HCT116 (cell line): ENCODE results near the gene CSF3R. TPM values are rescaled to one million over a fixed set of nuclear protein-coding genes. Genes with fewer than 3 reads are reported as not detected.

Experiments used
- ATAC-seq: fragments of 200-7000 bp; cut with Tn5 transposase; 2 replicates; pipeline ENCODE4 v1.9.1; 2020; ENCODE audit warnings: mild to moderate bottlenecking, moderate library complexity
- BruUV-seq: library from RNA; stranded (reverse); fragments of 400-500 nt; replicated peaks from 2 replicates; lab custom pipeline; 2021; lab: Mats Ljungman, UMichigan
- CTCF ChIA-PET: fragments of 300-600 bp; sonication (Branson Sonifier 250); formaldehyde crosslinking; loops from one replicate; lab custom pipeline; 2021; ENCODE audit warnings: antibody characterized with exemption; lab: Charles Lee
- POLR2A ChIA-PET: fragments of 300-600, 350-600 bp; sonication (Branson Sonifier 250); formaldehyde crosslinking; loops from one replicate; lab custom pipeline; 2021; ENCODE audit warnings: antibody characterized with exemption; lab: Charles Lee
- RAD21 ChIA-PET, 2 experiments: fragments of 300-600 bp; sonication (Branson Sonifier 250); formaldehyde crosslinking; loops; one replicate each; lab custom pipeline; 2023; ENCODE audit warnings: low total read pairs in 2 of 2; ENCODE audit not compliant: uncharacterized antibody in 2 of 2, unreplicated experiment in 2 of 2, low non-redundant PET in 1 of 2; lab: Charles Lee
- DNase-seq: peaks from one replicate; pipeline ENCODE4 v3.0.0-alpha.2; 2010; ENCODE audit warnings: low read depth, low spot score
- H2AFZ ChIP-seq: fragments of 200-600 bp; shearing (Covaris generic), sonication (generic); 2 replicates; pipeline ENCODE4 v1.6.1; 2017; ENCODE audit warnings: low read depth, mixed run types, mixed read lengths, antibody characterized with exemption, low read length; ENCODE audit not compliant: poor library complexity, severe bottlenecking
- H3K27ac ChIP-seq: 2 replicates; pipeline ENCODE4 v1.5.1; 2012; ENCODE audit warnings: low read depth, low read length
- H3K27me3 ChIP-seq: fragments of 200-600 bp; sonication (generic); 2 replicates; pipeline ENCODE4 v1.6.1; 2016; ENCODE audit warnings: mixed run types, low read length, mixed read lengths; ENCODE audit not compliant: insufficient read depth
- H3K36me3 ChIP-seq, 2 experiments: fragments of 200-500 bp in 1 of 2; fragments of 200-600 bp in 1 of 2; sonication (Bioruptor generic) in 1 of 2; sonication (generic) in 1 of 2; 2 replicates each; pipeline versions ENCODE4 v1.5.1 to v1.6.1; 2014 to 2016; ENCODE audit warnings: low read length in 2 of 2, inconsistent platforms in 1 of 2, mixed read lengths in 1 of 2, mixed run types in 1 of 2; ENCODE audit not compliant: insufficient read depth in 2 of 2, control insufficient read depth in 1 of 2
- H3K4me1 ChIP-seq, 2 experiments: fragments of 200-600 bp in 1 of 2; sonication (generic) in 1 of 2; 2 replicates each; pipeline versions ENCODE4 v1.5.1 to v1.6.1; 2012 to 2017; ENCODE audit warnings: low read length in 2 of 2, inconsistent platforms in 1 of 2, mild to moderate bottlenecking in 1 of 2, mixed read lengths in 1 of 2, mixed run types in 1 of 2, moderate library complexity in 1 of 2; ENCODE audit not compliant: insufficient read depth in 2 of 2, control insufficient read depth in 1 of 2
- H3K4me2 ChIP-seq: fragments of 200-600 bp; sonication (generic); 2 replicates; pipeline ENCODE4 v1.6.1; 2017; ENCODE audit warnings: mixed run types, low read length, mixed read lengths
- H3K4me3 ChIP-seq, 2 experiments: fragments of 200-600 bp in 1 of 2; sonication (generic) in 1 of 2; replicated peaks in 1 of 2; 2 replicates each; pipeline ENCODE4 v1.5.1; 2011 to 2016; ENCODE audit warnings: low read length in 2 of 2, control low read depth in 1 of 2, low read depth in 1 of 2, mild to moderate bottlenecking in 1 of 2, mixed read lengths in 1 of 2, mixed run types in 1 of 2
- H3K79me2 ChIP-seq: fragments of 200-600 bp; sonication (generic); 2 replicates; pipeline ENCODE4 v1.6.1; 2017; ENCODE audit warnings: mild to moderate bottlenecking, mixed run types, low read length, moderate library complexity, mixed read lengths; ENCODE audit not compliant: insufficient read depth
- H3K9ac ChIP-seq: fragments of 200-600 bp; sonication (generic); 2 replicates; pipeline ENCODE4 v1.6.1; 2016; ENCODE audit warnings: low read length, mixed read lengths
- H3K9me2 ChIP-seq: fragments of 200-600 bp; sonication (generic), shearing (Covaris generic); 2 replicates; pipeline ENCODE4 v1.6.1; 2017; ENCODE audit warnings: mixed run types, mild to moderate bottlenecking, moderate library complexity; ENCODE audit not compliant: insufficient read depth
- H3K9me3 ChIP-seq, 2 experiments: fragments of 200-500 bp in 1 of 2; fragments of 200-600 bp in 1 of 2; sonication (Bioruptor generic) in 1 of 2; sonication (generic) in 1 of 2; 2 replicates each; pipeline ENCODE4 v1.6.1; 2014 to 2017; ENCODE audit warnings: low read length in 2 of 2, mixed read lengths in 2 of 2, inconsistent platforms in 1 of 2, low read depth in 1 of 2, mild to moderate bottlenecking in 1 of 2, mixed run types in 1 of 2, moderate library complexity in 1 of 2; ENCODE audit not compliant: control insufficient read depth in 1 of 2, insufficient read depth in 1 of 2
- H4K20me1 ChIP-seq: fragments of 200-600 bp; sonication (generic), shearing (Covaris generic); 2 replicates; pipeline ENCODE4 v1.6.1; 2017; ENCODE audit warnings: mixed run types, mild to moderate bottlenecking, moderate library complexity; ENCODE audit not compliant: insufficient read depth
- CEBPB ChIP-seq: IDR thresholded peaks from 2 replicates; pipeline ENCODE4 v1.6.1; 2012; ENCODE audit warnings: low read depth
- ELF1 ChIP-seq: IDR thresholded peaks from 2 replicates; pipeline ENCODE4 v1.6.1; 2012; ENCODE audit warnings: low read depth, borderline replicate concordance
- EZH2phosphoT487 ChIP-seq: fragments of 200-600 bp; IDR thresholded peaks from 2 replicates; pipeline ENCODE4 v1.6.1; 2018; ENCODE audit warnings: antibody characterized with exemption, borderline replicate concordance
- FOSL1 ChIP-seq: IDR thresholded peaks from 2 replicates; pipeline ENCODE4 v1.6.1; 2012; ENCODE audit warnings: low read depth
- JUND ChIP-seq: IDR thresholded peaks from 2 replicates; pipeline ENCODE4 v1.6.1; 2012
- POLR2A ChIP-seq: IDR thresholded peaks from 2 replicates; pipeline ENCODE4 v1.7.0; 2011; ENCODE audit warnings: borderline replicate concordance; ENCODE audit not compliant: insufficient read depth, insufficient read length; ENCODE audit errors: extremely low read depth
- SIN3A ChIP-seq: IDR thresholded peaks from 2 replicates; pipeline ENCODE4 v1.6.1; 2012; ENCODE audit warnings: low read depth
- SP1 ChIP-seq: IDR thresholded peaks from 2 replicates; pipeline ENCODE4 v1.6.1; 2012; ENCODE audit warnings: low read depth
- SRF ChIP-seq: IDR thresholded peaks from 2 replicates; pipeline ENCODE4 v1.6.1; 2012; ENCODE audit warnings: low read depth
- TCF7L2 ChIP-seq: IDR thresholded peaks from 2 replicates; pipeline ENCODE4 v1.7.0; 2011; ENCODE audit warnings: borderline replicate concordance, inconsistent platforms; ENCODE audit not compliant: insufficient read depth, insufficient read length; ENCODE audit errors: extremely low read depth
- YY1 ChIP-seq: IDR thresholded peaks from 2 replicates; pipeline ENCODE4 v1.6.1; 2011; ENCODE audit warnings: low read length, low read depth, moderate library complexity, mild to moderate bottlenecking; ENCODE audit not compliant: insufficient replicate concordance; ENCODE audit errors: extremely low read depth
- ZFX ChIP-seq: fragments of 450-650 bp; IDR thresholded peaks from 2 replicates; pipeline ENCODE4 v1.6.1; 2017
- intact Hi-C: fragments of 100-400 bp; cut with micrococcal nuclease; formaldehyde crosslinking; loops from 2 replicates; pipeline ENCODE4 v1.10.0; 2022
- total RNA-seq: library from RNA; stranded (reverse); gene quantifications from one replicate; pipeline ENCODE4 v1.2.1, GENCODE V29; 2021; ENCODE audit not compliant: unreplicated experiment
- TF ChIP-seq, protein P1 (sequence below): IDR thresholded peaks from 2 replicates; pipeline ENCODE4 v1.6.1; 2012; ENCODE audit warnings: low read depth

The CSF3R gene
- total RNA-seq, 1 experiment from 2014 or later: 0.32 TPM

- intact Hi-C loops: no loop called here
- no peak overlapping the region for H3K9ac ChIP-seq
- no peaks in the 10 kb centered on the region for H3K36me3 ChIP-seq
- H2AFZ ChIP-seq: no peak overlapping the region
- H3K27me3 ChIP-seq: peaks cover 17% of the 10 kb centered on the region
- no peak overlapping the region for H3K4me2 ChIP-seq
- BruUV-seq: no TSS peak
- CTCF ChIA-PET: interaction anchor here (1.0 to 2.2 kb wide), 2 partner anchors 12 to 163 kb away, joined by 4 to 8 read pairs; no protein-coding TSS in a partner anchor
- TF ChIP-seq, protein P1, sequence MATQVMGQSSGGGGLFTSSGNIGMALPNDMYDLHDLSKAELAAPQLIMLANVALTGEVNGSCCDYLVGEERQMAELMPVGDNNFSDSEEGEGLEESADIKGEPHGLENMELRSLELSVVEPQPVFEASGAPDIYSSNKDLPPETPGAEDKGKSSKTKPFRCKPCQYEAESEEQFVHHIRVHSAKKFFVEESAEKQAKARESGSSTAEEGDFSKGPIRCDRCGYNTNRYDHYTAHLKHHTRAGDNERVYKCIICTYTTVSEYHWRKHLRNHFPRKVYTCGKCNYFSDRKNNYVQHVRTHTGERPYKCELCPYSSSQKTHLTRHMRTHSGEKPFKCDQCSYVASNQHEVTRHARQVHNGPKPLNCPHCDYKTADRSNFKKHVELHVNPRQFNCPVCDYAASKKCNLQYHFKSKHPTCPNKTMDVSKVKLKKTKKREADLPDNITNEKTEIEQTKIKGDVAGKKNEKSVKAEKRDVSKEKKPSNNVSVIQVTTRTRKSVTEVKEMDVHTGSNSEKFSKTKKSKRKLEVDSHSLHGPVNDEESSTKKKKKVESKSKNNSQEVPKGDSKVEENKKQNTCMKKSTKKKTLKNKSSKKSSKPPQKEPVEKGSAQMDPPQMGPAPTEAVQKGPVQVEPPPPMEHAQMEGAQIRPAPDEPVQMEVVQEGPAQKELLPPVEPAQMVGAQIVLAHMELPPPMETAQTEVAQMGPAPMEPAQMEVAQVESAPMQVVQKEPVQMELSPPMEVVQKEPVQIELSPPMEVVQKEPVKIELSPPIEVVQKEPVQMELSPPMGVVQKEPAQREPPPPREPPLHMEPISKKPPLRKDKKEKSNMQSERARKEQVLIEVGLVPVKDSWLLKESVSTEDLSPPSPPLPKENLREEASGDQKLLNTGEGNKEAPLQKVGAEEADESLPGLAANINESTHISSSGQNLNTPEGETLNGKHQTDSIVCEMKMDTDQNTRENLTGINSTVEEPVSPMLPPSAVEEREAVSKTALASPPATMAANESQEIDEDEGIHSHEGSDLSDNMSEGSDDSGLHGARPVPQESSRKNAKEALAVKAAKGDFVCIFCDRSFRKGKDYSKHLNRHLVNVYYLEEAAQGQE: no peak
- TF ChIP-seq YY1: no peak
- TF ChIP-seq SRF: no peak
- no peaks in the 10 kb centered on the region for H3K9me3 ChIP-seq
- no peak overlapping the region for H3K27ac ChIP-seq
- H3K4me3 ChIP-seq: no peak overlapping the region
- DNase-seq: no peak
- no peaks in the 10 kb centered on the region for H3K4me1 ChIP-seq
- ATAC-seq: no peak
- RAD21 ChIA-PET: no interaction called here
- no peaks in the 10 kb centered on the region for H3K9me2 ChIP-seq
- H3K79me2 ChIP-seq: no peaks in the 10 kb centered on the region
- POLR2A ChIA-PET: no interaction called here
- no peaks in the 10 kb centered on the region for H4K20me1 ChIP-seq
These were observed 21.0 kb upstream of the CSF3R start for GRCh38 chr1:36503733-36504132.

DNA sequence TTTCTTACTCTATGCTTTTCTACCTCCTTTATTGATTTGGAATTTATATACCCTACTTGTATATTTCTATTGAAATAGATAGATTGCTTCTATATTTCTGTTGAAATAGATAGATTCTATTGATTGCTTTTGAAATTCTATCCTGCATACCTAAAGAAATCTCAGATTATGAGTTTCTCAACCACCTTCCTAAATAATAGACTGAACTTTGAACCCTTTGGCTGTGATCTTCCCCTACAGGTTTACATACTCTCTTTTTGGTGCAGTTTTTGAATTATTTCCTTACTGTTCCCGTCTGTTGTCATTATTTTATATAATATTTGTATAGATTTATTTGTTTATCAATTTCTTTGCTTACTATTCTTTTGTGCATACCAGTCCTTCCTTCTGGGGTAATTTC, 20.4 kb upstream of the CSF3R start:
- Histone ChIP-seq H3K9me3 (no peaks in the 10 kb centered on the region), H3K9me2 (no peaks in the 10 kb centered on the region), H4K20me1 (no peaks in the 10 kb centered on the region), H3K27me3 (peaks cover 17% of the 10 kb centered on the region), H2AFZ (no peak overlapping the region), H3K4me2 (no peak overlapping the region), H3K36me3 (no peaks in the 10 kb centered on the region), H3K4me1 (no peaks in the 10 kb centered on the region), H3K27ac (no peak overlapping the region), H3K9ac (no peak overlapping the region), H3K79me2 (no peaks in the 10 kb centered on the region), H3K4me3 (no peak overlapping the region)
- RAD21 ChIA-PET: no interaction called here
- TF ChIP-seq EZH2phosphoT487 (no peak), SP1 (no peak), ZFX (no peak), TCF7L2 (no peak), FOSL1 (no peak), SRF (no peak), ELF1 (no peak), CEBPB (no peak), SIN3A (no peak), JUND (no peak), POLR2A (no peak)
- TF ChIP-seq, protein P1: no peak
- no peak for ATAC-seq
- POLR2A ChIA-PET: no interaction called here
- no TSS peak for BruUV-seq
- no peak for DNase-seq
- CTCF ChIA-PET: interaction anchor here (1.0 to 2.2 kb wide), 2 partner anchors 13 to 163 kb away, joined by 4 to 8 read pairs; no protein-coding TSS in a partner anchor
- intact Hi-C loops: no loop called here
